HG03571 (cell line): Measurements from ENCODE around the gene ARNT2.
"Not testable (repeated sequence)": the region's sequence is repeated elsewhere in the genome, so short reads cannot be mapped to it uniquely, and the experiment has no call there.

Experiments
- ATAC-seq: cut with Tn5 transposase; IDR thresholded peaks from one replicate; pipeline ENCODE4 v1.9.1; 2021; ENCODE audit not compliant: unreplicated experiment

The ARNT2 gene

GRCh38 chr15:80510985-80511384 lies 106.8 kb downstream of the ARNT2 start:
- not testable (repeated sequence) for ATAC-seq

GRCh38 chr15:80512726-80513660 lies 108.8 kb downstream of the ARNT2 start:
- ATAC-seq, result no peak

GRCh38 chr15:80514071-80514780 lies 110.0 kb downstream of the ARNT2 start:
- no peak for ATAC-seq

GRCh38 chr15:80517290-80517689 lies 113.1 kb downstream of the ARNT2 start:
- no peak for ATAC-seq

- ATAC-seq, result no peak
Observed at GRCh38 chr15:80518522-80518921, 114.3 kb downstream of the ARNT2 start.

GRCh38 chr15:80523746-80524145 lies 119.6 kb downstream of the ARNT2 start:
- no peak for ATAC-seq

GRCh38 chr15:80525853-80526252 lies 121.7 kb downstream of the ARNT2 start:
- ATAC-seq, result no peak

GRCh38 chr15:80526556-80527340 lies 122.6 kb downstream of the ARNT2 start:
- no peak for ATAC-seq

GRCh38 chr15:80527406-80527805 lies 123.2 kb downstream of the ARNT2 start:
- ATAC-seq, result no peak

GRCh38 chr15:80527961-80528360 lies 123.8 kb downstream of the ARNT2 start:
- ATAC-seq, result no peak

GRCh38 chr15:80530737-80531365 lies 126.7 kb downstream of the ARNT2 start:
- ATAC-seq, result no peak

GRCh38 chr15:80531388-80531787 lies 127.2 kb downstream of the ARNT2 start:
- ATAC-seq, result no peak

GRCh38 chr15:80531796-80532195 lies 127.6 kb downstream of the ARNT2 start:
- no peak for ATAC-seq

GRCh38 chr15:80533790-80534333 lies 129.7 kb downstream of the ARNT2 start:
- ATAC-seq, result no peak

GRCh38 chr15:80536231-80536630 lies 132.0 kb downstream of the ARNT2 start:
- no peak for ATAC-seq

GRCh38 chr15:80536716-80537115 lies 132.5 kb downstream of the ARNT2 start:
- no peak for ATAC-seq

GRCh38 chr15:80545078-80545477 lies 140.9 kb downstream of the ARNT2 start:
- no peak for ATAC-seq

- no peak for ATAC-seq
Observed at GRCh38 chr15:80547264-80547663, 143.1 kb downstream of the ARNT2 start.

GRCh38 chr15:80549191-80549590 lies 145.0 kb downstream of the ARNT2 start:
- ATAC-seq, result no peak

GRCh38 chr15:80549654-80550053 lies 145.5 kb downstream of the ARNT2 start:
- ATAC-seq, result no peak
